Lower lobe of right lung (tissue), 2 donors: Measurements from ENCODE around the gene CHM. TPM values are rescaled to one million over a fixed set of nuclear protein-coding genes. Genes with fewer than 3 reads are reported as not detected.

Experiments
- ATAC-seq, 2 donors: fragments of 200-7000 bp; cut with Tn5 transposase; one replicate each; pipeline ENCODE4 v1.9.1; 2020 to 2022; ENCODE audit warnings: mild to moderate bottlenecking in 2 of 2, moderate library complexity in 2 of 2
- DNase-seq: peaks from one replicate; pipeline ENCODE4 v3.0.0-alpha.2; 2020
- H3K27ac ChIP-seq: fragments of 200-600 bp; one replicate; pipeline ENCODE4 v1.8.0; 2022
- H3K27me3 ChIP-seq: fragments of 200-600 bp; one replicate; pipeline ENCODE4 v1.8.0; 2022; ENCODE audit warnings: low read depth
- H3K36me3 ChIP-seq: fragments of 200-600 bp; one replicate; pipeline ENCODE4 v1.8.0; 2022; ENCODE audit warnings: mild to moderate bottlenecking
- H3K4me1 ChIP-seq: fragments of 200-600 bp; one replicate; pipeline ENCODE4 v1.8.0; 2022
- H3K4me3 ChIP-seq: fragments of 200-600 bp; one replicate; pipeline ENCODE4 v1.8.0; 2022; ENCODE audit warnings: mild to moderate bottlenecking
- H3K9me3 ChIP-seq: fragments of 200-600 bp; one replicate; pipeline ENCODE4 v1.8.0; 2022
- intact Hi-C: fragments of 100-400 bp; cut with DNase I; formaldehyde crosslinking; loops from one replicate; pipeline ENCODE4 v1.11.0; 2022
- total RNA-seq: library from RNA; stranded (reverse); fragmentation: NEBNext Ultra II Directional; extraction: Animal tissue kit (Norgen Biotek cat#: 25700); gene quantifications from one replicate; pipeline ENCODE4 v1.2.1, GENCODE V29; 2021
- TF ChIP-seq, protein P1 (sequence below): fragments of 200-600 bp; IDR thresholded peaks from one replicate; pipeline ENCODE4 v1.8.0; 2022; ENCODE audit warnings: antibody characterized with exemption, mild to moderate bottlenecking
- donor health status: DM: no; HTN: yes; CAD: no; lungs with severe emphysema.

Gene CHM
- total RNA-seq, 1 donor from 2014 or later: 21.9 TPM

DNA sequence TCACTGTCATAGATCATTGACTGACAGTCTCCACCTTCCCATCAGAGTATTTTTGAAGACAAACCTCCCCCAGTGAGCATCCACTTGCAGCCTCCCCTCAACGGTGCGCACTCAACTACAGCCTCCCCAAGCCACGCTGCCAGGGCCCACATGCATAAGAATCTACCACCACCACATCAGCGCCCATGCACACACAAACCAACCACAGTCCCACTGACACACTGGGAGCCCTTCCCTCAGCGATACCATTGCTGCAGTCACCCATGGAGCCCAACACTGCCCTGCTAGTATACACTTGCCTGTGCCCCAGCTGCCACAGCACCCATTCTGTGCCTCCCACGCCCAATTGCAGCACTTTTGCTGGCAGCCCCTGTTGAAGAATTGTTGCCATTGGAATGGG lies 132.9 kb downstream of the CHM start:
- no peaks in the 10 kb centered on the region for H3K27me3 ChIP-seq
- H3K4me3 ChIP-seq: no peak overlapping the region
- intact Hi-C loops: no loop called here
- ATAC-seq (no peak), DNase-seq (no peak)
- H3K27ac ChIP-seq: no peak overlapping the region
- no peaks in the 10 kb centered on the region for H3K9me3 ChIP-seq
- TF ChIP-seq, protein P1, sequence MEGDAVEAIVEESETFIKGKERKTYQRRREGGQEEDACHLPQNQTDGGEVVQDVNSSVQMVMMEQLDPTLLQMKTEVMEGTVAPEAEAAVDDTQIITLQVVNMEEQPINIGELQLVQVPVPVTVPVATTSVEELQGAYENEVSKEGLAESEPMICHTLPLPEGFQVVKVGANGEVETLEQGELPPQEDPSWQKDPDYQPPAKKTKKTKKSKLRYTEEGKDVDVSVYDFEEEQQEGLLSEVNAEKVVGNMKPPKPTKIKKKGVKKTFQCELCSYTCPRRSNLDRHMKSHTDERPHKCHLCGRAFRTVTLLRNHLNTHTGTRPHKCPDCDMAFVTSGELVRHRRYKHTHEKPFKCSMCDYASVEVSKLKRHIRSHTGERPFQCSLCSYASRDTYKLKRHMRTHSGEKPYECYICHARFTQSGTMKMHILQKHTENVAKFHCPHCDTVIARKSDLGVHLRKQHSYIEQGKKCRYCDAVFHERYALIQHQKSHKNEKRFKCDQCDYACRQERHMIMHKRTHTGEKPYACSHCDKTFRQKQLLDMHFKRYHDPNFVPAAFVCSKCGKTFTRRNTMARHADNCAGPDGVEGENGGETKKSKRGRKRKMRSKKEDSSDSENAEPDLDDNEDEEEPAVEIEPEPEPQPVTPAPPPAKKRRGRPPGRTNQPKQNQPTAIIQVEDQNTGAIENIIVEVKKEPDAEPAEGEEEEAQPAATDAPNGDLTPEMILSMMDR: no peak
- H3K36me3 ChIP-seq: no peaks in the 10 kb centered on the region
- H3K4me1 ChIP-seq: no peaks in the 10 kb centered on the region

DNA sequence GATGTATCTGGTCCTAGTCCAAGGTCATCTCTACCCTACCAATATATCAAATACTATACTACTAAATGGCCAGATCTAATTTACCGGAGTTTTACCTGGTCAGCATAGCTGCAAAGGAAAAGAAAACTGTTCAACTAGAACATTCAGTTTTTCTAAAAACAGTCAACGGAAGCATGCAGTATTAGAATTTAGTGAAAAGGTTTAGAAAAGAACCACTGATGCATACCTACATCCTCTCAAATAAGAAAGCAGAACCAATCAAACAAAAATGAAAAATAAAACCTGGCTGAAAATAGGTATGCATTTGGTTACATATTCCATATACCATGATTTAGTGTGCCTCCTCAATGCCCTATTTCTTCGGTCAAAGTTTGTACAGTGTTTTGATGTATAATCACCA lies 140.0 kb downstream of the CHM start:
- intact Hi-C loops: no loop called here
- Histone ChIP-seq H3K4me3 (no peak overlapping the region), H3K4me1 (no peaks in the 10 kb centered on the region), H3K27me3 (no peaks in the 10 kb centered on the region), H3K9me3 (no peaks in the 10 kb centered on the region), H3K36me3 (no peaks in the 10 kb centered on the region), H3K27ac (no peak overlapping the region)
- no peak for DNase-seq
- ATAC-seq: no peak
- TF ChIP-seq, protein P1: no peak

DNA sequence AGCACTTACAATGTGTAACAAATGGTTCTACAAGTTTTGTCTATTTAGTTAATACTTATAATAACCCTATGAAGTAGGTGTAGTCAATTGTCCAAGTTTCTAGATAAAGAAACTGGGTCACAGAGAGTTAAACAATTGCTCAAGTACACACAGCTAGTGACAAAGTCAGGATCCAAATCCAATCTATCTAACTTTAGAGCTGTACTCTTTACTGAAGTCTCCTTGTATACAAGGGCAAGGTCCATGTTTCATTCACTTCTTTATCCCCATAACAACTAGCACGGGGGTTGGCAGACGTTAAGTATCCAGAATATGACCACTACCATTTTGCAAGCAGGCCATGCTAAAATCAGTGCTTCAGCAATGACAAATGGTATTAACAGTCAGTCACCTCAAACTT lies 141.0 kb downstream of the CHM start:
- intact Hi-C loops: no loop called here
- ATAC-seq: no peak
- no peak overlapping the region for H3K4me3 ChIP-seq
- H3K27me3 ChIP-seq: no peaks in the 10 kb centered on the region
- no peaks in the 10 kb centered on the region for H3K36me3 ChIP-seq
- no peak for DNase-seq
- no peak overlapping the region for H3K27ac ChIP-seq
- no peaks in the 10 kb centered on the region for H3K4me1 ChIP-seq
- no peaks in the 10 kb centered on the region for H3K9me3 ChIP-seq
- TF ChIP-seq, protein P1: no peak

DNA sequence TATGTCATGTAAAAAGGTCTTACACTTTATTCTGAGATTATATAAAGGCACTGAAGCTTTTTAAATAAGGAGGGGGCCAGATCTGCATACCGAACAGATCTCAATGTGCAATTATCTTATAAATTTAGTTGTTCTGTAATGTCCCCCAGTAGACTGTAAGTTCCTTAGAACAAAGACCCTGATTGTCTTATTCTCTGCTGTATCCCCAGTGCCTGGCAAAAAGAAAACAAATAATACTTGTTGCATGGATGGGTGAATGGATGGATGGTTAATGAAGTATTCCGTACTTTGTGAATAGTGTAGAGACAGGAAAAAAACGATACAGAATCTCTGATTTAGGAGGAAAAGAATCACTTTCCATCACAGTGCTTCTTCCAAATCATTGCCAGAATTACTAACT lies 141.5 kb downstream of the CHM start:
- DNase-seq: no peak
- H3K36me3 ChIP-seq: no peaks in the 10 kb centered on the region
- no peaks in the 10 kb centered on the region for H3K4me1 ChIP-seq
- H3K4me3 ChIP-seq: no peak overlapping the region
- intact Hi-C loops: no loop called here
- no peaks in the 10 kb centered on the region for H3K27me3 ChIP-seq
- TF ChIP-seq, protein P1: no peak
- no peaks in the 10 kb centered on the region for H3K9me3 ChIP-seq
- H3K27ac ChIP-seq: no peak overlapping the region
- ATAC-seq: no peak

DNA sequence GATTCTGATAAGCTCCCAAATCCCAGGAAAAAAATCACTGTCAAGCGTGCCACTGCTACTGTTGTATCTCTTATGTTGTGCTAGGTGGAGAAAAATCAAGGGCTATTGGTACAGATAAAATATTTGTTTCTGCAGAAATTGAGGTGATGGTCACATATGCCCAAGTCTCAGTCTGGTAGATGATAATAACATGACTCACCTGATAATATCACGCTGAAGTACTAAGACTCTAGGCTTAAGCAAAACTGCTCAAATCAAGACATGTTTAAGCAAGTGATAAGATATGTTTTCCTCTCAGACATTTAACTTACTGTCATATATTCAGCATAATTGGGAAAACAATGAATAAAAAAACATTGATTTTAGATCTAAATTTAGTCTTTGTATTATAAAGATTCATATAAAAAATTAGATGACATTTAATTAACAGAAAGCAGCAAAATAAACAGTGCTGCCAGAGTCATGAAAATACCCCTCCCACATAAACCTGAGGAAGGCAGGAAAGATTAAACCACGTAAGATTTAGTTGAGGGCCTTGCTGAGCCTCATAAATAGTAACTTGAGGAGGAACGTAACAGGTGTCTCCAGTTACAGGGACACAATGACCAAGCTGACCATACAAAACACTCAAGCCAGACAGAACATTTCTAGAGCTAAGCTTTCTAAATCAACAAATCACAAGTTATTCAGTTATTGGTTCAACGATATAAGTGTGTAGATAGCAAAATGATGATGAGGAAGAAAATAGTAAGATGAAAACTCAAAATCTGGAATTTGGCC lies 143.5 kb downstream of the CHM start:
- TF ChIP-seq, protein P1: no peak
- no peak for ATAC-seq
- no peaks in the 10 kb centered on the region for H3K9me3 ChIP-seq
- no peak overlapping the region for H3K4me3 ChIP-seq
- H3K27ac ChIP-seq: no peak overlapping the region
- no peak for DNase-seq
- intact Hi-C loops: no loop called here
- H3K36me3 ChIP-seq: no peaks in the 10 kb centered on the region
- H3K27me3 ChIP-seq: no peaks in the 10 kb centered on the region
- no peaks in the 10 kb centered on the region for H3K4me1 ChIP-seq
